SK-MEL-5 (cell line): ENCODE data around the gene SERPINH1. TPM values are rescaled to one million over a fixed set of nuclear protein-coding genes. Genes with fewer than 3 reads are reported as not detected.

Source experiments
- DNase-seq: peaks from one replicate; pipeline ENCODE4 v3.0.0-alpha.2; 2016; ENCODE audit warnings: low read depth, low spot score
- in situ Hi-C: cut with HindIII; loops from 2 replicates; pipeline ENCODE4 v1.10.0; 2016; ENCODE audit warnings: low sequenced_read_pairs, high pct_unique_total_duplicates, low pct_unique_long_range_greater_than_20kb
- total RNA-seq: library from RNA; depleted of rRNA; stranded (reverse); fragments of >200 nt; shearing (Covaris generic); gene quantifications from 2 replicates; pipeline ENCODE4 v1.2.3, GENCODE V29; 2014; rRNA removed

The SERPINH1 gene
- total RNA-seq, 1 experiment from 2014 or later = 21.6 TPM

GRCh38 chr11:75601494-75601893 is 39.4 kb downstream of the SERPINH1 start:
- in situ Hi-C loops = no loop called here
- DNase-seq = no peak

GRCh38 chr11:75602951-75603350 is 40.9 kb downstream of the SERPINH1 start:
- no peak for DNase-seq

GRCh38 chr11:75603791-75604736 is 42.0 kb downstream of the SERPINH1 start:
- in situ Hi-C loops = no loop called here
- DNase-seq = no peak

More at GRCh38 chr11:75602951-75603350, 40.9 kb downstream of the SERPINH1 start:
- in situ Hi-C loops = no loop called here

- DNase-seq = no peak
- in situ Hi-C loops = no loop called here
Observed at GRCh38 chr11:75606099-75606498, 44.0 kb downstream of the SERPINH1 start.

- DNase-seq = no peak
- in situ Hi-C loops = no loop called here
Observed at GRCh38 chr11:75611823-75612222, 49.8 kb downstream of the SERPINH1 start.

- DNase-seq = no peak
- in situ Hi-C loops = no loop called here
Observed at GRCh38 chr11:75615751-75616150, 53.7 kb downstream of the SERPINH1 start.

GRCh38 chr11:75616281-75616680 is 54.2 kb downstream of the SERPINH1 start:
- no peak for DNase-seq
- in situ Hi-C loops = no loop called here

Other genes starting within 250 kb of the SERPINH1 start
- 27.7 and 30.7 TPM in 2 replicates for gene ARRB1, start 210.6 kb upstream of the SERPINH1 start, total RNA-seq
- gene RPS3, start 162.7 kb upstream of the SERPINH1 start, total RNA-seq = 3,453 and 4,098 TPM in 2 replicates
- gene KLHL35, start 129.1 kb upstream of the SERPINH1 start, total RNA-seq = 0.08 and 0.24 TPM in 2 replicates
- 107 and 109 TPM in 2 replicates for gene GDPD5, start 36.3 kb upstream of the SERPINH1 start, total RNA-seq
- 0.08 TPM in 1 of 2 replicates, not detected in the other for gene MAP6, start 106.8 kb downstream of the SERPINH1 start, total RNA-seq
- gene MOGAT2, start 155.6 kb downstream of the SERPINH1 start, total RNA-seq = not detected in 2 replicates
- gene DGAT2, start 206.5 kb downstream of the SERPINH1 start, total RNA-seq = 3.9 and 4.1 TPM in 2 replicates